Panc1 (cell line): ENCODE results near the gene ELAVL1.

Experiments
- CTCF ChIP-seq: fragments of 450-650 bp; IDR thresholded peaks from 2 replicates; pipeline ENCODE4 v1.5.1; 2017; ENCODE audit warnings: mild to moderate bottlenecking
- POLR2AphosphoS5 ChIP-seq: IDR thresholded peaks from 2 replicates; pipeline ENCODE4 v1.6.1; 2012; ENCODE audit warnings: mild to moderate bottlenecking, low read depth, low read length, moderate library complexity
- TCF7L2 ChIP-seq: IDR thresholded peaks from 2 replicates; pipeline ENCODE4 v1.6.1; 2011; ENCODE audit warnings: mild to moderate bottlenecking, low read depth, low read length, inconsistent platforms

GRCh38 chr19:7916955-7917266, 88.5 kb downstream of the ELAVL1 start:
- TF ChIP-seq TCF7L2 (no peak), CTCF (no peak), POLR2AphosphoS5 (no peak)
